Activated CD8-positive, alpha-beta memory T cell treated with anti-CD3 and anti-CD28 coated beads for 1 hour (primary cell): Measurements from ENCODE around the gene PTCH1.

Experiments used
- DNase-seq, 2 donors: peaks; one replicate each; pipeline ENCODE4 v3.0.0-alpha.2; 2020; ENCODE audit warnings: low read depth in 1 of 2; ENCODE audit errors: extremely low read depth in 1 of 2

The PTCH1 gene

DNA sequence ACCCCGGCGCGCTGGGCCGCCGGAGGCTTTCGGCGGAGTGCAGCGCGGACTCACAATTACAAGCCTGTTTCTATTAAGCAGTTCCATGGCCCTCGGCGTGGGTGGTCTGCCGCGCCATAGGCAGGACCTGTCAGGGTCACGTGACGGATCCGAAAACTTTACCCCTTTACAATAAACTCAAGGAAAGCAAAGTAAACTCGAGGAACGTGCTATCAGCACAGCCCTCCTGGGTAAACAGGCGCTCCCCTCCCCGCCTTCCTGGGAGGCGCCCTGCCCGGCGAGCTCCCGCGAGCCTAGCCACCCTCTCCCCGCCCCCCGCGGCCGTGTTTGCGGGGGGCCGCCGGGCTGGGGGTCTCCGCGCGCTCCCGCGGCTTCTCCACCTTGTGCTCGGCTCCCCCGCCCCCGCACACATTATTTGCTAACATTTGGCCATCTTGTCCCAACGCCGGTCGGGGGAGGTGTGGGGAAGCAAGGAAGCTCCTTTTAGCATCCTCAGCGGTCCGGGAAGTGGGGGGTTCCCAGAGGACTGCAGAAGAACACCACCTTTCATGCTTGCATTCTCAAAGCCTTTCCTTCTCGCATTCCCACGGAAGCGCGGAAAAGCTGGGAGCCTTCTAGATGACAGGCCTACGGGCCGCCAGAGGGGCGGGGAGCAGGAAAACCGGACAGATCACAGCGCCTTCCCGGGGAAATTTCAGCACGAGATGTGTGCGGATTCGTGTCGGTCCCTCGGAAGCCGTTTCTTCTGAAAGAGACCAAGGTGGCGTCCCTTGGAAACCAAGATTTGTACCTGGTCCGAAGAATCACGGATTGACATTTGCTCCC, at the start of gene PTCH1:
PTCH1 (minus strand) TSS at position 238 of the 825 bp plus-strand sequence.
- DNase-seq: no peak

DNA sequence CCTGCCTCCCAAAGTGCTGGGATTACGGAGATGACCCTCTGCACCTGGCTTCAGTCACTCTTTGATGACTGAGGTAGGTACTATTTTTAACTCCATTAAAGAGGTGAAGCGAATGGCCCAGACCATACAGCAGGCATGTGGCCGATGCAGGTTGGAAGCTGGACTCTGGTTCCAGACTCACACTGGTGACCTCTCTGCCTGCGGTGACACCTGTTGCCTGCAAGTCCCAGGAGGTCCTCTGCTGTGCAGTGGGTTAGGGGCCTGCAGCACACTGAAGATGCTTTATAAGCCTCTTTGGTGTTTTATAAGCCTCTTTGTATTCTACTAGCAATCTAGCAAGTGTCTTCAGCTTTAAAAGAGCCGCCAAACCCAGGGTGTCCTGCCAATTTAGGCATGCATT, 49.2 kb upstream of the PTCH1 start:
- DNase-seq: no peak

DNA sequence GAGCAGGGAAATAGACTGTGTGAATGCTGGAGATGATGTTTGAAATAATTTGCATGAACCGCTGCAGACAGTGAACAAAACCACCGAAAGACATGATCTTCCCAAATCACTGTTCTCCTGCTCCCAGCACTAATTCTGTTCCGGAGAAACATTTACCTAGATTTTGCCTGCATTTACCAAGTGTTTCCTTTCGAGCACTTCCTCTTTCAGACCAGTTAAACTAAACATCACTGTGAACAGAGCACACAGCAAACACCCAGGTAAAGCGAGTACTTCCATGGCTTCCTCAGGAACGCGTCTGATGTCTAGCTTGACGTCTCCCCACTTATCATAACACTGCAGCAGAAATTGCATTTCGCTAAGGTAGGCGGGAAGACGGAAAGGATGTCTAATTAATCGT, 45.1 kb upstream of the PTCH1 start:
- no peak for DNase-seq

DNA sequence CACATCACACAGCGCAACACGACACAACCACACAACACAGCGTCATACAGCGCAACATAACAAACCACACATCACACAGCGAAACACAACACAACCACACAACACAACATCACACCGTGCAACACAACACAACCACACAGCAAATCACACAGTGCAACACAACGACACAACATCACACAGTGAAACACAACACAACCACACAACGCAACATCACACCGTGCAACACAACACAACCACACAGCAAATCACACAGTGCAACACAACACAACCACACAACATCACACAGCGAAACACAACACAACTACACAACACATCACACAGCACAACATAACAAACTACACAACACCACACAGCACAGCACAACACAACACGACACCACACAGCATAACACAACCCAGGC, 40.4 kb upstream of the PTCH1 start:
- no peak for DNase-seq

DNA sequence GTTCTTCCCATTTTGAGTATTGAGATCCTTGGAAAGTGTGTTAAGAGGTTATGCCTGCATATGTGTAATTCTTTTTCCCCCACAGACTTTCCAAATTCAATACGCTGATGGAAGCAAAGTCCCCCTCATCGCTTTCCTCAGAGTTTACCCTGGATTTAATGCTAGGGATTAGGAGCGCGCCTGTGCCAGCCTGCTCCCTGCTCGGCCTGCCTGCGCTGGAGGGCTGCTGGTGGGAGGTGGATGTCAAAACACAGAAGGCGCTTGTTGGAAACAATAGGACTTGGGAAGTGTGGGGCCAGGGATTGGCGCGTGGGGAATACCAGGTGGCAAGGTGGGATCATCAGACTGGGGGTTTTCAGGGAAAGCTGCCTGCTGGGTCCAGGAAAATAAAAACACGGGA, 39.8 kb upstream of the PTCH1 start:
- DNase-seq: no peak

DNA sequence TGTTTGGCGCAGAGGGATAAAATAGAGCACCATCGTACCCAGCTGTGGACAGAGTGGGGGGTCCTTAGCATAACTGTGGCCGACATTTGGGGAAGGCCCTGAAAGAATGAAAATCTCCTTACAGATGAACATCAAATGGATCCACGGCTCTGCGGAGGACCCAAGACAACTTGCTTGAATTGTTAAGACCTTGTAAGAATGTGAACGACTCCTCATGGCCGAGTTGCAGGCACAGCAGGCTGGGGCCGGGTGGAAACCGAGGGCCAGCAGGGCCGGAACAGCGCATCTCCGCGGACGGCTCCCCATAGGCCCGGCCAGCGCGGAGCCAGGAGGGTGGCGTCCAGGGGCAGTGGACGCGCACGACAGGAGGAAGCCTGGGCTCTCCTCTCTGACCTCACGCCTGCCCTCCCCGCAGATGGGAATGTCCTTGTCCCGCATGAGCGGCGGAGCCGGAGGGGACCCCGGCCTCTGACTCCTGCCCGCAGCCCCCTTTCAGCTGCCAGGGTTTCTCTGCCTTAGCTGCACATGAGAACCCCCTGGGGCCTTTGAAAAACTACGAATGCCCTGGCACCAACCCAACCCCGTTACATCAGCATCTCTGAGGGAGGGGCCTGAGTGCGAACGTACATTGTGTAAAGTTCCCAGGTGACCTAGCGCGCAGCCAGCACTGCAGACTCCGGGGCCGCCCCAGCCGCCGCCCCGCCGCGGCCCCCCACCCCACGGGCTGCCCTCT, 36.2 kb upstream of the PTCH1 start:
- no peak for DNase-seq

DNA sequence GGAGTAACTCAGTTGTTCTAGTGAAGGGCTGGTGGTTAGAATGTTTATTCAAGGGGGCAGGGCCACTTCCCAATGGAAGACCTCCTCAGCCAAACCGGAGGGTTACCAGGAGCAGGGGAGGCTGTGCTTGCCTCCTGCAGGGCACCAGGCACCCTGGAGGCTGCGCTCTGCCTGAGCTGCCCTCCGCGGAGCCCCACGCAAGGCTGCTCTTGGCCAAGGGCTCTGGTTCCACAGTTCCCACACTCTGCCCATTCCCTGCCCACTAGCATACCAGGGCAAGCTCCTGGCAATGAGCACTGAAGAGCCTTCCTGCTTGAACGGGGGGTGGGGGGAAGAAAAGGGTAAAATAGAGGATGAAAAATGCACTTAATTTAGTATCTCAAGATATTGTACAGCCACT, 35.5 kb upstream of the PTCH1 start:
- DNase-seq: no peak

DNA sequence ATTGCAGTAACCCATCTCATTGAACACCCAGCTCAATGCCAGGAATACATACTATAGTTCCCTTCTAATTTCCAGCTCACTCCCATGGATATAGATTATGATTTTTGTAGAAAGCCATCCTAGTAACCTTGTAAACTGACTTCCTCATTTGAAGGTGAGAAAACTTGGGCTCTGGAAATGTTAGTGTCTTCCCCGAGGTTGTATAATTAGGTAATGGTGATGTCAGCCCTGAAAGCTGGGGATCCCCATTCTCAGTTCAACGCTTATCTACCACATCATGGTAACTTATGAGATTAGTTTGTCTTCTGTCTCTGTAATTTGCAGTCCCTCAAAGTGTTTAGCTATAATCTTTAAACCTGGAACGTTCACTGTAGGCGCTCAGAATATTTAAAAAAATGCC, 34.6 kb upstream of the PTCH1 start:
- no peak for DNase-seq

DNA sequence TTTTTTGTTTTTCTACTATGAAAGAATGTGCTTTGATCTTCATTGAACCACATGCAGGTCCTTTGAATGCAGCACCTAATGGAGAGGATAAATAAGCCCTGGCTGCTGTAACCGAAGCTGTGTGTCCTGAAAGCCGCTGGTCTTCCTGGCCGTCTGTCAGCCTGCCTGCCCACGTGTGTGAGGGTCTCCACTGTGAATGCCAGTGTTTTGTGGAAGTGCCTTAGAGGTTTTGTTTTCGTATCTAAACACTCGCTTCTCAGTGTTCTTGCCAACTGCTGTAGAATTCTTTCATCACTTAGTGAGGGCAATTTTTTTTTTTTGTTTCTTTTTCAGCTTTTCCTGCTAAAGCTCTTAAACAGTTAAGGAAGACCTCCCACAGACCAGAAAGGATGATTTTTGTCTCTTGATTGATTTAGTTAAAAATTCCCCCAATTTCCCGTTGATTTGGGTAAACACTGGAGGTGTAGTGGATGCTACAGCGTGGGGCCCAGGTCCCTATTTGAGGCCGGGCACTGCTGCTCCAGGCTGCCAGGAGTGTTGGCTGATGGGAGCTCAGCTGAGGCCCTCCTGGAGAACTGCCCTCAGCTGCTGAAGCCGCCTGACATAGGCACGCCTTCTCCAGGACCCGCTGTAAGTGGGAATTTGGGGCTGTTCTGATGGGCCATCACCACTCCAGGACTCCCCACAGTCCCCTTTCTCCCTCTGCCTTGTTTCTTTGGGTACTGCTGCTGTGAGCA, 29.2 kb upstream of the PTCH1 start:
- no peak for DNase-seq

DNA sequence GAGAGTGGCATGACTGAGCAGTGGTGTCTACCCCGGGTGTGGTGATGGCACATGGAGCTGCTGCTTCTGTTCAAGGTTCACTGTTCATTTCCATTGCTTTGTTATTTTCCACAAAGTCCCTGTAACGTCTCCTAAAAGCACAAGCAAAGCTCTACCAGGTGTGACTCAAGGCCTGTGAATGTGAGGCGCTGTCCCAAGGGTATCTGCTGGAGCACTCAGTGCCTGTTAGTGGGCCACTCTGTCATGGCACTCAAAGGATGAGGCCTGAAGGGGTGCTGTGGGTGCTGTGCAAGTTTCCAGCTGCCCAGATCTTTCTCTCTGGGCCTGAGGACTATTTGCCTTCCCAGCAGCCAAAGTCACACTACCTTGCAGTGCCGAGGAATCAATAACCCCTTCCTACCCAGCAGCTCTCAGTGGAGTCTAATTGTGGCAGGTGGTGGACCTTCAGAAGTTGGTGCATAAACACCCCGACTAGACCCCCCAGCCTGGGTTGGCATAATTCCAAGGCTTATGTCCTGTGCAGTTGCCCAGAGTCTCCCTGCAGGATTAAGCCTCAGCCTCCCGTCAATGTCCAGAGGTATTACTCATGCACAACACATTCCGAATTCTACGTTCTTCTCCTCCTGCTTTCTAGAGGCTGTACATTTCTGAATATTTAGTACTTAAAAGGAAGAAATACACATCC, 17.4 kb upstream of the PTCH1 start:
- DNase-seq: no peak

DNA sequence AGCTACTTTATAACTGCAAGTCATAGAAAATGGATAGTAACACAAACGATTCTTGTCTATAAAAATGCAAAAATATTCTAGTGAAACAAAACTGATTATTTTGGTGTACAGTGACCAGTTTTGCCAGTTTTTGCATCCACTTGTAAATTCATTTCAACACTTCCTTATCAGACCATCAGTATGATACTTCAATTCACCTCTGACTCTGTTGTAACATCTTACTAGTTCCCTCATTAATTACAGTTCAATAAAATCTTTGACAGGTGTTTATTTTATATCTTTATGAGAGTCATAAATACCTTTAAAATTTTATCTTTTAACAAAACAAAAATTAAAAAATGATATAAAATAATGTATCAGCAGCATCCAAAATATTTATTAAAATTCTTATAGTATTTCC, 13.1 kb upstream of the PTCH1 start:
- no peak for DNase-seq

DNA sequence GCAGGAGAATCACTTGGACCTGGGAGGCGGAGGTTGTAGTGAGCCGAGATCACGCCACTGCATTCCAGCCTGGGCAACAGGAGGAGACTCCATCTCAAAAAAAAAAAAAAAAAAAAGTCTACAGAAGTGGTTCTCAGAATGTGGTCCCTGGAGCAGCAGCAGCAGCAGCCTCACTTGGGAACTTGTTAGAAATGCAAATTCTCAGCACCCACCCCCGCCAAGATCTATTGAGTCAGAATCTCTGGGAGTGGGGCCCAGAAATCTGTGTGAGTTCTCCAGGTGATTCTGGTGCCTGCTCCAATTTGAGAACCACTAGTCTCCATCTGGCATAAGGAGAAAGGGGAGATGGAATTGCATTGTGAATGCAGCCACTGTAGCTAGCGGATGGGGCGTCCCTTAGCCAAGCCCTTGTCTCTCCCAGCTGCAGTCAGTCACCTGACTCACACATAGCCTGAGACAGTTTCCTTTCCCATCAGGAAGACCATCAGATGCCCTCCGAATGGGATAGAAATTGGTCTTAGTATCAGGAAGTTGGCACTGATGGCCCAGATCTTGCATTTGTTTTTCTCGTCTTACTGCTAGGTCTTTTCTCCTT, 12.2 kb upstream of the PTCH1 start:
- no peak for DNase-seq

DNA sequence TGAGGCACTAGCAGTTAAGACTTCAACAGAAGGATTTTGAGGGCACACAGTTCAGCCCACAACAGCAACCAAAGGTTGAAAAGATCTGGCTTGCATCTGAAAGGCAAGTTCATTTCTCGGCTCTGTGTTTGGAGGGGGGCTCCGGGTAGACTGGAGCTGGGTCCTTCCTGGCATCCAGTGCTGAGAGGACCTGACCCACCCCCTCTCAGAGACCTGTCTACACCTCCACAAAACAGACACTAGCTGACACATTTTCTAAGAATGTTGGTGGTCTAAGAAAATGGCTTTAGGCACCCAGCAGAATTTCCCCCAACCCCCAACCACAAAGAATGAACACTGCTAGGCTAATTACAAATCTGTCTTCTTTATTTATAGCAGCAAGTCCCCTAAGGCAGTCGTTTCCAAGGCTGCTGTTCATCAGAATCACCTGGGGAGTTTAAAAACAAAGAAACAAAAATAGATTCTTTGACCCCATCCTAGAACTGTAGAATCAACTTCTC, 6.2 kb upstream of the PTCH1 start:
- no peak for DNase-seq

DNA sequence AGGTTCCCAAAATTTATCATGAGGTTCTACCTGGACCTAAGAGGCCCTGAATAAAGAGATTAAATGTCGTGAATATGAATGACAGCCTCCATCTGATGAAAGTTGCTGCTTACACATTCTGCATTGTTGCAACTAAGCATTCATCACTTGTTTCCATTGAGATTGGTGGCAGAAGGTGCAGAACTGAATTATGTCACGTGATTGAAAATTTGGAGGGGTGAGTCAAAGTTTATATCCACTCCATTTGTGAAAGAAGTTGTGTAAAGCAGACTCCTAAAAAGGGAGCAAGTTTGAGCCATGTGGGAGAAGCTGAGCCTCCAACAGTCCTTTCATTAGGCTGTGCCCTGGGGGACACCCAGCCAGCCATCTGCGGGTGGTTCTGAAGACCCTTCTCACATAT, 4.9 kb upstream of the PTCH1 start:
- DNase-seq: no peak

DNA sequence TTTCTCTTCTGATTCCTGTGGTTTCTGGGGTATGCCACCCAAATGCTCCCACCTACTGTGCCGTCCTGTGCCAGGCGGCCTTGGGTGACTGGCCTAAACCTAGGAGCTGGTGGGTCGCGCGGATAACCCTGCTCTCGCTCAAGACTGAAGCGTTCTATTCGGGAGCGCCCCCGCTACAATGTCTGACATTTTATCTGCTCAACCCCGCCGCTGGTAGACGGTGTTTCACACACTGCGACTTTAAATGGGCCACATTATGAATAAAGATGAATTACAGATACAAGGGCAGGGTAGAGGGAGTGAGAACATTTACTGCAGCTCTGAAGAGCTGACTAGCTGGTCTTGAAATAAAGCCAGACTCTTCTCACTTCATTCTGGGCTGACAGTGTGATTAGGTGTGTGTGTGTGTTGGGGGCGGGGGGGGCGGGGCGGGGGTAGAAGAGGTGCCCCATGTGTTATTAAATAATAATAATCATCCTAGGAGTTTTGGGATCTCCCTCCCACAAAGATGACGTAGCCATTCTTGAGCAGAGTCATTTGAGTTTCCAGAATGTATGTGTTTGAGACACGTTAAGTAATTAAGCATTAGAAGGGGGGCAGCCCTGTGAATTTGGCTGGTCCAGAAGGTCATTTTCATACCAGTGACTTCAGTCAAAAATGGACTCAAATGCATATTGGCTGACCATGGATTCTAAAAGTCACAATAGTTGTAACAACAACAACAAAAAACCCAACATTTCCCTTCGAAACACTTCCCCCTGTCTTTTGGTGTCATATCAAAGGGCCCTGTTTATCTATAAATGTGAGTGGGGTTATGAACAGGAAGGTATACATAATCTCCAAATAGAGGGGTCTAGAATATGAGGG, 1.0 kb upstream of the PTCH1 start:
- no peak for DNase-seq

DNA sequence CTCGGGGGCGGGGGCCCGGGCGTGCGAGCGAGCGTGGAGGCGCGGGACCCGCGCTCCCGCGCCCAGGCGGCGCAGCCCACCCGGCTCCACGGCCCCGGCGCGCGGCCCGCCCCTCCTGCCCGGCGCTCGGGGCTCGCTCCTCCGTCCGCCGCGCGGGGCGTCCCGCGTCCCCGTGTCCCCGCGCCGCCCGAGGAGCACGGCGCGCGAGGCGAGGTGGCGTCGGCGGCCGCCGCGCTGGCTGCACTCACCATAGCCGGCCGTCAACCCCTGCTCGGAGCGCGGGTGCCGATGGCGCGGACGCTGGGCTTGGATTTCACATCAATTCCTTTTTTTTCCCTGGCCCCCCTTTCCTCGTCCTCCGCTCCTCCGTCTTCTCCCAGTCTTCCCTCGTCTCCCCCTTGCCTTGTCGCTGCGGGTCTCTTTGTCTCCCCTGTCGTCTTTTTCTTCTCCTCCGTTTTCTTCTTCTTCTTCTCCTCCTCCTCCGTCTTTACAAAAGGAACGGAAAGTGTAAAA, 494 bp downstream of the PTCH1 start:
- DNase-seq: no peak

DNA sequence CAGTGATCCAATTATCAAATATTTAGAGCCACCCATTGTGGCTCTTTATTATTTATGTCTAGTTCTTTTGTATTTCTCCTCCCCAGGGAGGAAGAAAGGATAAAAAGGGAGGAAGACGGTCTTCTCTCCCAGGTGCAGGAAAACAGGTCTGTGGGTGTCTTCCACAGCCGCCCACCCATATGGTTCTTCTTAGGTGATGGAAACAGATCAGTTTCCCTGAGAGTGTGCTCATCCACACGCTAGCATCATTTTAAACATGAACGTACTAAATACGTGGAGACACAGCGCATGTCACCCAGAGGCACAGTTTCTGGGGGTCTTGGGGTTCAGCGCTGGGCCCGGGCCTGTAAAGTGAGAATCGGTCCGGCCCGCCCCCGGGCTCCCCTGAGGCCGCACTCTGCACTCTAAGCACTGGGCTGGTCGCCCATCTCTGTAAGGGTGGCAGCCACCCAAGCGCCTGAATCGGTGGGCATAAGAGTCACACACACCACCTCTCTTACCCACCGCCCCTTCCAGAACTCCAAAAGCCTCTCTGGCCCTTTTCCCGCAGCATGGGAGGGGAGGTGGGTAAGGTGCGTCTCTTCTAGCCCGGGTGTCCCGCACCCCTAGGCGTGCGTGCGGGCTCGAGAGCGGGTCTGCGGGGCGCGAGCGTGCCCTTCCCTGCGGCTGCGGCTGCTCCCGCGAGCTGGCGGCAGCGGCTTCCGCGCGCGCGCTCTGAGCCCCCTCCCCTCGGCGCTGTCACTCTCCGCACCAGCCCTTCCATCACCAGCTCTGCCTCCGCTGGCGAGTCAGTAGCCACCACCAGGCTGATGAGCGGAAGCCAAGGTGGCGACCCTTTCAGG, 1.3 kb downstream of the PTCH1 start:
- DNase-seq: no peak

DNA sequence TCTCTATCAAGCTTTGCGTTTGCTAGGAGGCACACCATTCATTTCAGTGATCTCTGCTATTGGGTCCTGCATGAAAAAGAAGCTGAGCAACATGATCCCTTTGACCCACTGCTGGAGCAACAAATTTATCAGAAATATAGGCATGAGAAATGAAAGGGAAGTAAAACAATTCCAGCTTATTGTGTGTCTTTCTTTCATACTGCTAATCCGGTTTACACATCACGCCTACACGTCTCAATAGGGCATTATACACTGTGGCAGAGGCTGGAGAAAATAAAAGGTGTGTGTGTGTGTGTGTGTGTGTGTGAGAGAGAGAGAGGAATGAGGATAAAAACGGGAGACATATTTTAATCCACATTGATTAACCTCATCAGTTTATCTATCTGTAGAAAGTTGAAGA, 2.4 kb downstream of the PTCH1 start:
- no peak for DNase-seq

DNA sequence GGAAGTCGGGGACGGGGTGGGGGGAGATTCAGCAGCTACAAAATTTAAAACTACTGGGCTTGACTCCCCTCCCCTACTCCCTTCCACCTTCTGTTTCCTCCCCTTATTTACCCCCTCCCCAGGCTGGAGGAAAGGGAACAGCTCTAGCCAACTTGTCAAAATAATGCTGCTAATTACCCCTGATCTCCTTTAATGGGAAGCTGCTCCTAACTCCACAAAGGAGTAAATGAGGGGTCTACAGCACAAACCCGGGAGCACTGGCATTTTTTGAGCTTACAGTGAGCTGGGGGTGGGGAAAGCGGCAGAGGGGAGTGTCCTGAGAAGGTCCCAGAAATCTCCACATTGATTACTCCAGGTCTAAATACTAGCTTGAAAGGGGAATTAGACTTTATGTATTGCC, 3.1 kb downstream of the PTCH1 start:
- DNase-seq: no peak
